ENCODE results near the gene DTD1. TPM values are rescaled to one million over a fixed set of nuclear protein-coding genes. Genes with fewer than 3 reads are reported as not detected.
A peak's percentile ranks its signal among the peaks of the same experiment; 100 is the strongest.

DTD1 gene
- polyA plus RNA-seq, 1 of the 3 experiments (the other 2 are of a cell fraction) = 81.1 TPM

- H3K79me2 ChIP-seq (ENCODE audit: insufficient read depth) = no peaks in the 10 kb centered on the region
- H3F3A ChIP-seq (replicated peaks; ENCODE audit: insufficient read depth) = peaks cover 3% of the 10 kb centered on the region
- no peaks in the 10 kb centered on the region for H3K27me3 ChIP-seq (ENCODE audit: insufficient read depth)
- H3K36me3 ChIP-seq (replicated peaks in 1 of 2; ENCODE audit: control insufficient read depth in 1 of 2, insufficient read depth in 2 of 2, low read length in 1 of 2) = no peaks in the 10 kb centered on the region
- H3K4me1 ChIP-seq (ENCODE audit: control insufficient read depth in 1 of 2, insufficient read depth in 2 of 2, low read depth in 1 of 2, low read length in 1 of 2) = no peaks in the 10 kb centered on the region
- no peak for DNase-seq
- no peaks in the 10 kb centered on the region for H4K20me1 ChIP-seq (ENCODE audit: insufficient read depth)
- no peak for TF ChIP-seq TEAD4 (IDR thresholded peaks at IDR 0.05; ENCODE audit: borderline replicate concordance, insufficient read depth)
- no peak for TF ChIP-seq FOXM1 (IDR thresholded peaks at IDR 0.05; ENCODE audit: low read depth)
- no peak for TF ChIP-seq NRF1 (IDR thresholded peaks at IDR 0.05; ENCODE audit: low read depth, low read length)
- TF ChIP-seq, protein P1, sequence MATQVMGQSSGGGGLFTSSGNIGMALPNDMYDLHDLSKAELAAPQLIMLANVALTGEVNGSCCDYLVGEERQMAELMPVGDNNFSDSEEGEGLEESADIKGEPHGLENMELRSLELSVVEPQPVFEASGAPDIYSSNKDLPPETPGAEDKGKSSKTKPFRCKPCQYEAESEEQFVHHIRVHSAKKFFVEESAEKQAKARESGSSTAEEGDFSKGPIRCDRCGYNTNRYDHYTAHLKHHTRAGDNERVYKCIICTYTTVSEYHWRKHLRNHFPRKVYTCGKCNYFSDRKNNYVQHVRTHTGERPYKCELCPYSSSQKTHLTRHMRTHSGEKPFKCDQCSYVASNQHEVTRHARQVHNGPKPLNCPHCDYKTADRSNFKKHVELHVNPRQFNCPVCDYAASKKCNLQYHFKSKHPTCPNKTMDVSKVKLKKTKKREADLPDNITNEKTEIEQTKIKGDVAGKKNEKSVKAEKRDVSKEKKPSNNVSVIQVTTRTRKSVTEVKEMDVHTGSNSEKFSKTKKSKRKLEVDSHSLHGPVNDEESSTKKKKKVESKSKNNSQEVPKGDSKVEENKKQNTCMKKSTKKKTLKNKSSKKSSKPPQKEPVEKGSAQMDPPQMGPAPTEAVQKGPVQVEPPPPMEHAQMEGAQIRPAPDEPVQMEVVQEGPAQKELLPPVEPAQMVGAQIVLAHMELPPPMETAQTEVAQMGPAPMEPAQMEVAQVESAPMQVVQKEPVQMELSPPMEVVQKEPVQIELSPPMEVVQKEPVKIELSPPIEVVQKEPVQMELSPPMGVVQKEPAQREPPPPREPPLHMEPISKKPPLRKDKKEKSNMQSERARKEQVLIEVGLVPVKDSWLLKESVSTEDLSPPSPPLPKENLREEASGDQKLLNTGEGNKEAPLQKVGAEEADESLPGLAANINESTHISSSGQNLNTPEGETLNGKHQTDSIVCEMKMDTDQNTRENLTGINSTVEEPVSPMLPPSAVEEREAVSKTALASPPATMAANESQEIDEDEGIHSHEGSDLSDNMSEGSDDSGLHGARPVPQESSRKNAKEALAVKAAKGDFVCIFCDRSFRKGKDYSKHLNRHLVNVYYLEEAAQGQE (IDR thresholded peaks at IDR 0.05; ENCODE audit: low read depth, low read length) = no peak
- TF ChIP-seq, protein P2, sequence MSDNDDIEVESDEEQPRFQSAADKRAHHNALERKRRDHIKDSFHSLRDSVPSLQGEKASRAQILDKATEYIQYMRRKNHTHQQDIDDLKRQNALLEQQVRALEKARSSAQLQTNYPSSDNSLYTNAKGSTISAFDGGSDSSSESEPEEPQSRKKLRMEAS (IDR thresholded peaks at IDR 0.05; ENCODE audit: low read depth) = no peak
- no peak for TF ChIP-seq SMC3 (IDR thresholded peaks at IDR 0.05; ENCODE audit: low read depth, low read length)
- H3K9me3 ChIP-seq = no peaks in the 10 kb centered on the region
- ChIA-PET CTCF (interaction anchor here (1.6 kb wide), 1 partner anchor 170 kb away, joined by 5 read pairs; no protein-coding TSS in a partner anchor), POLR2A (no interaction called here)
- H3K9me2 ChIP-seq = no peaks in the 10 kb centered on the region
- WGBS (ENCODE audit: low lambda C conversion rate) = 24% methylated on average over 7 of the region's 7 CpGs
- H3K4me3 ChIP-seq (ENCODE audit: low read depth in 2 of 2, low read length in 1 of 2) = no peak overlapping the region
- no peak overlapping the region for H2AFZ ChIP-seq (ENCODE audit: low read depth)
- no peak overlapping the region for H3K27ac ChIP-seq (ENCODE audit: low read depth in 2 of 2, low read length in 1 of 2)
- no peak overlapping the region for H3K4me2 ChIP-seq
- H3K9ac ChIP-seq = no peak overlapping the region
These were observed 214.3 kb downstream of the DTD1 start for GRCh38 chr20:18802012-18802634.

GRCh38 chr20:18805881-18806280, 218.0 kb downstream of the DTD1 start:
- no peak for DNase-seq
- CTCF ChIA-PET = no interaction called here
- H2AFZ ChIP-seq (ENCODE audit: low read depth) = no peak overlapping the region
- H3K9ac ChIP-seq = no peak overlapping the region
- TF ChIP-seq, protein P3, sequence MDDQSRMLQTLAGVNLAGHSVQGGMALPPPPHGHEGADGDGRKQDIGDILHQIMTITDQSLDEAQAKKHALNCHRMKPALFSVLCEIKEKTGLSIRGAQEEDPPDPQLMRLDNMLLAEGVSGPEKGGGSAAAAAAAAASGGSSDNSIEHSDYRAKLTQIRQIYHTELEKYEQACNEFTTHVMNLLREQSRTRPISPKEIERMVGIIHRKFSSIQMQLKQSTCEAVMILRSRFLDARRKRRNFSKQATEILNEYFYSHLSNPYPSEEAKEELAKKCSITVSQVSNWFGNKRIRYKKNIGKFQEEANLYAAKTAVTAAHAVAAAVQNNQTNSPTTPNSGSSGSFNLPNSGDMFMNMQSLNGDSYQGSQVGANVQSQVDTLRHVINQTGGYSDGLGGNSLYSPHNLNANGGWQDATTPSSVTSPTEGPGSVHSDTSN (IDR thresholded peaks at IDR 0.05) = peak; percentile 43; the same call in 1 of the 2 replicates
- TF ChIP-seq SMC3 (IDR thresholded peaks at IDR 0.05; ENCODE audit: low read depth, low read length) (no peak), RAD21 (IDR thresholded peaks at IDR 0.05; ENCODE audit: low read length) (no peak)
- no peaks in the 10 kb centered on the region for H3K9me3 ChIP-seq
- H3K9me2 ChIP-seq = no peaks in the 10 kb centered on the region
- H3K27me3 ChIP-seq (ENCODE audit: insufficient read depth) = no peaks in the 10 kb centered on the region
- H4K20me1 ChIP-seq (ENCODE audit: insufficient read depth) = no peaks in the 10 kb centered on the region
- no peak overlapping the region for H3K4me3 ChIP-seq (ENCODE audit: low read depth in 2 of 2, low read length in 1 of 2)
- WGBS (ENCODE audit: low lambda C conversion rate) = 24% methylated on average over 4 of the region's 4 CpGs
- no peak overlapping the region for H3K27ac ChIP-seq (ENCODE audit: low read depth in 2 of 2, low read length in 1 of 2)
- POLR2A ChIA-PET = no interaction called here
- no peaks in the 10 kb centered on the region for H3K4me1 ChIP-seq (ENCODE audit: control insufficient read depth in 1 of 2, insufficient read depth in 2 of 2, low read depth in 1 of 2, low read length in 1 of 2)
- H3K36me3 ChIP-seq (replicated peaks in 1 of 2; ENCODE audit: control insufficient read depth in 1 of 2, insufficient read depth in 2 of 2, low read length in 1 of 2) = no peaks in the 10 kb centered on the region
- peaks cover 3% of the 10 kb centered on the region for H3F3A ChIP-seq (replicated peaks; ENCODE audit: insufficient read depth)
- no peaks in the 10 kb centered on the region for H3K79me2 ChIP-seq (ENCODE audit: insufficient read depth)
- no peak overlapping the region for H3K4me2 ChIP-seq
